WERI-Rb-1 (cell line): ENCODE results near the gene AFG3L2.

Experiments
- DNase-seq: peaks from one replicate; pipeline ENCODE4 v3.0.0-alpha.2; 2020
- H3K27ac ChIP-seq: fragments of 250-450 bp; sonication (Bioruptor Pico); 2 replicates; pipeline ENCODE4 v1.5.1; 2020; ENCODE audit warnings: mild to moderate bottlenecking, moderate library complexity
- H3K27me3 ChIP-seq: fragments of 250-450 bp; sonication (Bioruptor Pico); 2 replicates; pipeline ENCODE4 v1.5.1; 2021; ENCODE audit warnings: mild to moderate bottlenecking, low read depth, moderate library complexity; ENCODE audit not compliant: insufficient read depth, severe bottlenecking
- H3K36me3 ChIP-seq: fragments of 250-450 bp; sonication (Bioruptor Pico); 2 replicates; pipeline ENCODE4 v1.5.1; 2020; ENCODE audit warnings: mild to moderate bottlenecking, moderate library complexity
- H3K4me3 ChIP-seq: 2 replicates; pipeline ENCODE4 v1.5.1; 2011; ENCODE audit warnings: low read depth, mild to moderate bottlenecking, control low read depth, low read length
- H3K9me3 ChIP-seq: fragments of 250-450 bp; sonication (Bioruptor Pico); 2 replicates; pipeline ENCODE4 v1.5.1; 2021; ENCODE audit warnings: mild to moderate bottlenecking, moderate library complexity; ENCODE audit not compliant: severe bottlenecking
- TF ChIP-seq, protein P1 (sequence below): IDR thresholded peaks from 2 replicates; pipeline ENCODE4 v1.5.1; 2011; ENCODE audit warnings: low read depth, mild to moderate bottlenecking, control low read depth, inconsistent platforms, low read length

Gene AFG3L2

GRCh38 chr18:12366379-12366778 lies 10.6 kb downstream of the AFG3L2 start:
- Histone ChIP-seq H3K9me3 (no peaks in the 10 kb centered on the region), H3K4me3 (no peak overlapping the region), H3K27me3 (no peaks in the 10 kb centered on the region), H3K36me3 (peaks cover 75% of the 10 kb centered on the region), H3K27ac (no peak overlapping the region)
- TF ChIP-seq, protein P1, sequence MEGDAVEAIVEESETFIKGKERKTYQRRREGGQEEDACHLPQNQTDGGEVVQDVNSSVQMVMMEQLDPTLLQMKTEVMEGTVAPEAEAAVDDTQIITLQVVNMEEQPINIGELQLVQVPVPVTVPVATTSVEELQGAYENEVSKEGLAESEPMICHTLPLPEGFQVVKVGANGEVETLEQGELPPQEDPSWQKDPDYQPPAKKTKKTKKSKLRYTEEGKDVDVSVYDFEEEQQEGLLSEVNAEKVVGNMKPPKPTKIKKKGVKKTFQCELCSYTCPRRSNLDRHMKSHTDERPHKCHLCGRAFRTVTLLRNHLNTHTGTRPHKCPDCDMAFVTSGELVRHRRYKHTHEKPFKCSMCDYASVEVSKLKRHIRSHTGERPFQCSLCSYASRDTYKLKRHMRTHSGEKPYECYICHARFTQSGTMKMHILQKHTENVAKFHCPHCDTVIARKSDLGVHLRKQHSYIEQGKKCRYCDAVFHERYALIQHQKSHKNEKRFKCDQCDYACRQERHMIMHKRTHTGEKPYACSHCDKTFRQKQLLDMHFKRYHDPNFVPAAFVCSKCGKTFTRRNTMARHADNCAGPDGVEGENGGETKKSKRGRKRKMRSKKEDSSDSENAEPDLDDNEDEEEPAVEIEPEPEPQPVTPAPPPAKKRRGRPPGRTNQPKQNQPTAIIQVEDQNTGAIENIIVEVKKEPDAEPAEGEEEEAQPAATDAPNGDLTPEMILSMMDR, result no peak
- DNase-seq, result no peak

DNA sequence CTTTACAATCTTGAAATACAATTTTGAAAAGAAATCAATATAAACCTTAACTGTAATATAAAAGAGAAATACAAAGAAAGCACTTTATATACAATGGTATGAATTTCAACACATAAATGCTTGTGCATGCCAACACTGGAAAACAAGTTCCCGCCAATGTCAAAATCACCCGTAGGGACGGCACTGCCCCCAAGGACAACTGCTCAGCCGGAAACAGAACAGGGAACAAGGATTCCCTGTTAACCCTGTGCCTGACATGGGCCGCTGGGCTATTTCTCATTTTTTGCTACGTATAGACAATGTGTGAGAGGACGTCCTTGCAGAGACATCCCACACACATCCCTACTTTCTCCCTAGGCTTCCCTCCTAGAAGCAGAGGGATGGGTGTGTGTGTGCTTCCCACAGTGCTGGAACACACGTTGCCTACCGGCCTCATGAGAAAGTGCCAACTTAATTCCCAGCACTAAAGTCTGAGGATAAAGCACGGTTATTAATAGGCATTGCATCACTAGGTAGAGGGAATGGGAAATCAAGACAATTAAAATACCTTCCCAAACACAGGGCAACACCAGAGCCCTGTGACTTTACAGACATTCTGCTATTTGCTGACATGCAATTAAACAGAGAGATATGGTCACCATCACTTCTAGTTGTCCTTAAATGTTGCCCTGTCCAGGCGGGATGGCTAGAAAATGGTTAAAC lies 14.4 kb downstream of the AFG3L2 start:
- no peak for DNase-seq
- Histone ChIP-seq H3K4me3 (no peak overlapping the region), H3K9me3 (no peaks in the 10 kb centered on the region), H3K36me3 (peaks cover 89% of the 10 kb centered on the region), H3K27me3 (no peaks in the 10 kb centered on the region), H3K27ac (no peak overlapping the region)
- TF ChIP-seq, protein P1, result no peak

- Histone ChIP-seq H3K36me3 (peaks cover 89% of the 10 kb centered on the region), H3K9me3 (no peaks in the 10 kb centered on the region), H3K27me3 (no peaks in the 10 kb centered on the region), H3K4me3 (no peak overlapping the region), H3K27ac (no peak overlapping the region)
- TF ChIP-seq, protein P1, result no peak
- DNase-seq, result no peak
These were observed 15.2 kb downstream of the AFG3L2 start for GRCh38 chr18:12361770-12362378.

DNA sequence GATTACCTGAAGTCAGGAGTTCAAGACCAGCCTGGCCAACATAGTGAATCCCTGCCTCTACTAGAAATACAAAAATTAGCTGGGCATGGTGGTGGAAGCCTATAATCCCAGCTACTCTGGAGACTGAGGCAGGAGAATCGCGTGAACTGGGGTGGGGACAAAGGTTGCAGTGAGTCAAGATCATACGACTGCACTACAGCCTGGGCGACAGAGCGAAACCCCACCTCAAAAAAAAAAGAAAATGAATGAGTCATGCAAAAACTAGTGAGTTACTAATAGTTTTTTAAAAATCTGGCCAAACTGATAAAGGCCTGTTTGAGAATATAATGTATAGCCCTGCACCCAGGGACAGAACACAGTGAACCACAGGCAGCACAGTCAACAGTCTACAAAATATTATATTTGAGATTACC lies 17.5 kb downstream of the AFG3L2 start:
- TF ChIP-seq, protein P1, result no peak
- peaks cover 87% of the 10 kb centered on the region for H3K36me3 ChIP-seq
- no peak overlapping the region for H3K27ac ChIP-seq
- no peaks in the 10 kb centered on the region for H3K9me3 ChIP-seq
- no peak for DNase-seq
- no peaks in the 10 kb centered on the region for H3K27me3 ChIP-seq
- no peak overlapping the region for H3K4me3 ChIP-seq

DNA sequence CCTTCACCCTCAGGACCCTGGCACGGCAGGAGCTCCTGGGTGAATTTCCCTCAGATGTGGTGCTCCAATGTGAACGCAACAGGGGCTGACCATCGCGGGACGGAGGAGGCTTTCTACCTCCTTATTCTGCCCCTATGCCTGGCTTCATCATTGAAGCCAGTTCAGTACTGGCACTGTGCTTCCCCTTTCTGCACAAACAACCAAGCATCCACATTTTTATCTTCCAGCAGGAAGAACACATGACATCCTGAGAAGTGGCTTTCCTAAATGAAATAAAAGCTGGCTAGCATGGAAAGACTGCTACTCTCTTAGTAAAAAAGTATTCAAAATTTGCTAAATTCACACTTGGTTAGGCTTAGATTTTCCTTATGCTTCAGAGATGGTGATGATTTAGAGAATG lies 24.8 kb downstream of the AFG3L2 start:
- peaks cover 82% of the 10 kb centered on the region for H3K36me3 ChIP-seq
- no peak overlapping the region for H3K27ac ChIP-seq
- no peak overlapping the region for H3K4me3 ChIP-seq
- no peak for DNase-seq
- no peaks in the 10 kb centered on the region for H3K27me3 ChIP-seq
- TF ChIP-seq, protein P1, result no peak
- H3K9me3 ChIP-seq, result no peaks in the 10 kb centered on the region
